Activated T-cell treated with anti-CD3 and anti-CD28 coated beads, Interleukin-2, amount 50 U/mL, for 24 hours (primary cell): ENCODE data around the gene GJA9.
A peak's percentile ranks its signal among the peaks of the same experiment; 100 is the strongest.
"Not testable (repeated sequence)": the region's sequence is repeated elsewhere in the genome, so short reads cannot be mapped to it uniquely, and the experiment has no call there.

Experiments used
- DNase-seq: peaks from one replicate; pipeline ENCODE4 v3.0.0-alpha.2; 2020
- H3K27ac Mint-ChIP-seq: 2 replicates; pipeline ENCODE4 v1.8.0; 2020; ENCODE audit warnings: mild to moderate bottlenecking, mixed read lengths
- H3K27me3 Mint-ChIP-seq: 2 replicates; pipeline ENCODE4 v1.8.0; 2020; ENCODE audit warnings: mixed read lengths
- H3K36me3 Mint-ChIP-seq: 2 replicates; pipeline ENCODE4 v1.8.0; 2020; ENCODE audit warnings: low read depth, mixed read lengths
- H3K4me1 Mint-ChIP-seq: 2 replicates; pipeline ENCODE4 v1.8.0; 2020; ENCODE audit warnings: low read depth, mixed read lengths
- H3K4me3 Mint-ChIP-seq: 2 replicates; pipeline ENCODE4 v1.8.0; 2020; ENCODE audit warnings: mild to moderate bottlenecking, moderate library complexity, mixed read lengths
- H3K9me3 Mint-ChIP-seq: 2 replicates; pipeline ENCODE4 v1.8.0; 2020; ENCODE audit warnings: mixed read lengths

GJA9 gene

GRCh38 chr1:38881487-38881886 is at the start of gene GJA9:
GJA9 (minus strand) TSS chr1:38881587; CDS start chr1:38876098, 5,489 bp downstream.
- Mint-ChIP-seq H3K27ac (no peak within 1 kb of the TSS), H3K36me3 (no peaks in the 10 kb centered on the region), H3K27me3 (no peaks in the 10 kb centered on the region), H3K9me3 (no peaks in the 10 kb centered on the region), H3K4me3 (no peak within 1 kb of the TSS), H3K4me1 (peaks cover 2% of the 10 kb centered on the region)
- no peak for DNase-seq

GRCh38 chr1:38929476-38929875 is 48.1 kb upstream of the GJA9 start:
- Mint-ChIP-seq H3K9me3 (no peaks in the 10 kb centered on the region), H3K27ac (no peak overlapping the region), H3K36me3 (no peaks in the 10 kb centered on the region), H3K4me1 (peaks cover 10% of the 10 kb centered on the region), H3K27me3 (no peaks in the 10 kb centered on the region), H3K4me3 (no peak overlapping the region)
- DNase-seq: no peak

GRCh38 chr1:38929054-38929453 is 47.7 kb upstream of the GJA9 start:
- no peaks in the 10 kb centered on the region for H3K27me3 Mint-ChIP-seq
- no peak for DNase-seq
- H3K27ac Mint-ChIP-seq: no peak overlapping the region
- no peaks in the 10 kb centered on the region for H3K9me3 Mint-ChIP-seq
- H3K4me3 Mint-ChIP-seq: no peak overlapping the region
- no peaks in the 10 kb centered on the region for H3K36me3 Mint-ChIP-seq
- H3K4me1 Mint-ChIP-seq: peaks cover 10% of the 10 kb centered on the region

- Mint-ChIP-seq H3K36me3 (no peaks in the 10 kb centered on the region), H3K4me1 (peaks cover 6% of the 10 kb centered on the region), H3K27me3 (no peaks in the 10 kb centered on the region), H3K9me3 (no peaks in the 10 kb centered on the region), H3K27ac (no peak overlapping the region), H3K4me3 (no peak overlapping the region)
- DNase-seq: no peak
Observed at GRCh38 chr1:38926091-38926490, 44.7 kb upstream of the GJA9 start.

- H3K27ac Mint-ChIP-seq: no peak overlapping the region
- H3K9me3 Mint-ChIP-seq: no peaks in the 10 kb centered on the region
- peaks cover 6% of the 10 kb centered on the region for H3K4me1 Mint-ChIP-seq
- no peaks in the 10 kb centered on the region for H3K27me3 Mint-ChIP-seq
- H3K36me3 Mint-ChIP-seq: no peaks in the 10 kb centered on the region
- no peak for DNase-seq
- H3K4me3 Mint-ChIP-seq: no peak overlapping the region
Observed at GRCh38 chr1:38925391-38925790, 44.0 kb upstream of the GJA9 start.

GRCh38 chr1:38923607-38924006 is 42.2 kb upstream of the GJA9 start:
- Mint-ChIP-seq H3K4me3 (no peak overlapping the region), H3K27me3 (no peaks in the 10 kb centered on the region), H3K4me1 (peaks cover 6% of the 10 kb centered on the region), H3K36me3 (no peaks in the 10 kb centered on the region), H3K9me3 (no peaks in the 10 kb centered on the region), H3K27ac (peak overlapping the region; percentile 47)
- no peak for DNase-seq

GRCh38 chr1:38919130-38919529 is 37.7 kb upstream of the GJA9 start:
- DNase-seq: no peak
- H3K27me3 Mint-ChIP-seq: no peaks in the 10 kb centered on the region
- H3K4me3 Mint-ChIP-seq: no peak overlapping the region
- no peaks in the 10 kb centered on the region for H3K9me3 Mint-ChIP-seq
- H3K27ac Mint-ChIP-seq: no peak overlapping the region
- peaks cover 17% of the 10 kb centered on the region for H3K4me1 Mint-ChIP-seq
- H3K36me3 Mint-ChIP-seq: no peaks in the 10 kb centered on the region

- Mint-ChIP-seq H3K27ac (no peak overlapping the region), H3K27me3 (no peaks in the 10 kb centered on the region), H3K4me3 (no peak overlapping the region), H3K36me3 (no peaks in the 10 kb centered on the region), H3K4me1 (peaks cover 14% of the 10 kb centered on the region), H3K9me3 (no peaks in the 10 kb centered on the region)
- no peak for DNase-seq
Observed at GRCh38 chr1:38918568-38918967, 37.2 kb upstream of the GJA9 start.

GRCh38 chr1:38917772-38918171 is 36.4 kb upstream of the GJA9 start:
- DNase-seq: no peak
- H3K36me3 Mint-ChIP-seq: no peaks in the 10 kb centered on the region
- H3K27me3 Mint-ChIP-seq: no peaks in the 10 kb centered on the region
- H3K4me3 Mint-ChIP-seq: no peak overlapping the region
- no peaks in the 10 kb centered on the region for H3K9me3 Mint-ChIP-seq
- no peak overlapping the region for H3K27ac Mint-ChIP-seq
- peaks cover 11% of the 10 kb centered on the region for H3K4me1 Mint-ChIP-seq

- Mint-ChIP-seq H3K27ac (no peak overlapping the region), H3K9me3 (no peaks in the 10 kb centered on the region), H3K36me3 (no peaks in the 10 kb centered on the region), H3K4me1 (peaks cover 11% of the 10 kb centered on the region), H3K27me3 (no peaks in the 10 kb centered on the region), H3K4me3 (no peak overlapping the region)
- DNase-seq: no peak
Observed at GRCh38 chr1:38917337-38917736, 36.0 kb upstream of the GJA9 start.

- H3K4me3 Mint-ChIP-seq: no peak overlapping the region
- no peak for DNase-seq
- H3K36me3 Mint-ChIP-seq: no peaks in the 10 kb centered on the region
- no peaks in the 10 kb centered on the region for H3K27me3 Mint-ChIP-seq
- H3K27ac Mint-ChIP-seq: no peak overlapping the region
- peaks cover 11% of the 10 kb centered on the region for H3K4me1 Mint-ChIP-seq
- no peaks in the 10 kb centered on the region for H3K9me3 Mint-ChIP-seq
Observed at GRCh38 chr1:38915352-38915948, 34.1 kb upstream of the GJA9 start.

GRCh38 chr1:38914908-38915307 is 33.5 kb upstream of the GJA9 start:
- H3K4me3 Mint-ChIP-seq, DNase-seq, H3K36me3 Mint-ChIP-seq, H3K27ac Mint-ChIP-seq, H3K27me3 Mint-ChIP-seq, H3K9me3 Mint-ChIP-seq: not testable (repeated sequence)
- peaks cover 11% of the 10 kb centered on the region for H3K4me1 Mint-ChIP-seq

- Mint-ChIP-seq H3K9me3 (peaks cover 5% of the 10 kb centered on the region), H3K36me3 (no peaks in the 10 kb centered on the region), H3K27ac (no peak overlapping the region), H3K27me3 (no peaks in the 10 kb centered on the region), H3K4me1 (no peaks in the 10 kb centered on the region), H3K4me3 (no peak overlapping the region)
- DNase-seq: no peak
Observed at GRCh38 chr1:38908821-38909220, 27.4 kb upstream of the GJA9 start.

GRCh38 chr1:38905985-38906384 is 24.6 kb upstream of the GJA9 start:
- no peaks in the 10 kb centered on the region for H3K27me3 Mint-ChIP-seq
- H3K36me3 Mint-ChIP-seq: no peaks in the 10 kb centered on the region
- H3K27ac Mint-ChIP-seq: no peak overlapping the region
- no peaks in the 10 kb centered on the region for H3K4me1 Mint-ChIP-seq
- DNase-seq: no peak
- peaks cover 5% of the 10 kb centered on the region for H3K9me3 Mint-ChIP-seq
- H3K4me3 Mint-ChIP-seq: no peak overlapping the region

GRCh38 chr1:38899560-38899959 is 18.2 kb upstream of the GJA9 start:
- Mint-ChIP-seq H3K27me3 (no peaks in the 10 kb centered on the region), H3K4me3 (no peak overlapping the region), H3K27ac (no peak overlapping the region), H3K9me3 (no peaks in the 10 kb centered on the region), H3K4me1 (peaks cover 7% of the 10 kb centered on the region), H3K36me3 (no peaks in the 10 kb centered on the region)
- no peak for DNase-seq

- H3K27ac Mint-ChIP-seq: peak overlapping the region; percentile 11
- no peak for DNase-seq
- no peaks in the 10 kb centered on the region for H3K27me3 Mint-ChIP-seq
- no peaks in the 10 kb centered on the region for H3K36me3 Mint-ChIP-seq
- no peaks in the 10 kb centered on the region for H3K9me3 Mint-ChIP-seq
- H3K4me1 Mint-ChIP-seq: peaks cover 7% of the 10 kb centered on the region
- no peak overlapping the region for H3K4me3 Mint-ChIP-seq
Observed at GRCh38 chr1:38898653-38899230, 17.4 kb upstream of the GJA9 start.
